ENCODE measurements around the gene BIRC7. TPM values are rescaled to one million over a fixed set of nuclear protein-coding genes. Genes with fewer than 3 reads are reported as not detected.

BIRC7 gene
- total RNA-seq, 1 experiment from 2014 or later: 0.96 TPM

GRCh38 chr20:63202021-63202420, 33.7 kb upstream of the BIRC7 start:
- no peak for DNase-seq (ENCODE audit: low read depth, low spot score)
- Histone ChIP-seq H2AFZ (ENCODE audit: low read depth, low read length, poor library complexity, severe bottlenecking) (no peak overlapping the region), H3K27ac (ENCODE audit: low read depth, low read length) (no peak overlapping the region), H3K9ac (ENCODE audit: low read length) (no peak overlapping the region), H3K4me2 (ENCODE audit: low read length) (no peak overlapping the region), H3K36me3 (ENCODE audit: control insufficient read depth in 1 of 2, insufficient read depth in 2 of 2, low read length in 2 of 2) (peaks cover 36 to 47% of the 10 kb centered on the region in 2 experiments; a peak in 3 of 4 replicates), H3K4me1 (ENCODE audit: control insufficient read depth in 1 of 2, insufficient read depth in 2 of 2, low read length in 2 of 2) (no peaks in the 10 kb centered on the region), H3K9me3 (ENCODE audit: control insufficient read depth in 1 of 2, insufficient read depth in 1 of 2, low read depth in 1 of 2, low read length in 2 of 2) (no peaks in the 10 kb centered on the region), H3K9me2 (ENCODE audit: insufficient read depth) (no peaks in the 10 kb centered on the region), H4K20me1 (ENCODE audit: insufficient read depth) (peaks cover 15% of the 10 kb centered on the region; the same call in 1 of the 2 replicates), H3K4me3 (replicated peaks in 1 of 2; ENCODE audit: low read depth in 1 of 2, low read length in 2 of 2) (no peak overlapping the region), H3K79me2 (ENCODE audit: insufficient read depth, low read length) (peaks cover 100% of the 10 kb centered on the region), H3K27me3 (ENCODE audit: insufficient read depth, low read length) (no peaks in the 10 kb centered on the region)
- ATAC-seq: no peak
- POLR2A ChIA-PET: no interaction called here
- TF ChIP-seq SIN3A (IDR thresholded peaks at IDR 0.05; ENCODE audit: low read depth) (no peak), TCF7L2 (IDR thresholded peaks at IDR 0.05; ENCODE audit: borderline replicate concordance, extremely low read depth, insufficient read depth, insufficient read length) (no peak), YY1 (IDR thresholded peaks at IDR 0.05; ENCODE audit: extremely low read depth, insufficient replicate concordance, low read depth, low read length) (no peak), SP1 (IDR thresholded peaks at IDR 0.05; ENCODE audit: low read depth) (no peak), ELF1 (IDR thresholded peaks at IDR 0.05; ENCODE audit: borderline replicate concordance, low read depth) (no peak), POLR2AphosphoS5 (IDR thresholded peaks at IDR 0.05; ENCODE audit: low read depth, low read length) (no peak), ATF3 (IDR thresholded peaks at IDR 0.05) (no peak), SRF (IDR thresholded peaks at IDR 0.05; ENCODE audit: low read depth) (no peak), POLR2A (IDR thresholded peaks at IDR 0.05; ENCODE audit: borderline replicate concordance, extremely low read depth, insufficient read depth, insufficient read length) (no peak), CBX3 (IDR thresholded peaks at IDR 0.05; ENCODE audit: low read depth) (no peak), CEBPB (IDR thresholded peaks at IDR 0.05; ENCODE audit: low read depth) (no peak), EZH2phosphoT487 (IDR thresholded peaks at IDR 0.05; ENCODE audit: borderline replicate concordance) (no peak), MAX (IDR thresholded peaks at IDR 0.05) (no peak), ZNF274 (IDR thresholded peaks at IDR 0.05; ENCODE audit: low read depth, low read length) (no peak), EZH2 (IDR thresholded peaks at IDR 0.05) (no peak), RAD21 (IDR thresholded peaks at IDR 0.05; ENCODE audit: low read depth) (no peak), FOSL1 (IDR thresholded peaks at IDR 0.05; ENCODE audit: low read depth) (no peak), JUND (IDR thresholded peaks at IDR 0.05) (no peak), CTCF (IDR thresholded peaks at IDR 0.05 in 2 of 3, conservative IDR thresholded peaks at IDR 0.05 in 1 of 3; ENCODE audit: borderline replicate concordance in 1 of 3, insufficient read depth in 1 of 3, low read depth in 2 of 3, low read length in 2 of 3) (no peak)
- TF ChIP-seq, protein P1, sequence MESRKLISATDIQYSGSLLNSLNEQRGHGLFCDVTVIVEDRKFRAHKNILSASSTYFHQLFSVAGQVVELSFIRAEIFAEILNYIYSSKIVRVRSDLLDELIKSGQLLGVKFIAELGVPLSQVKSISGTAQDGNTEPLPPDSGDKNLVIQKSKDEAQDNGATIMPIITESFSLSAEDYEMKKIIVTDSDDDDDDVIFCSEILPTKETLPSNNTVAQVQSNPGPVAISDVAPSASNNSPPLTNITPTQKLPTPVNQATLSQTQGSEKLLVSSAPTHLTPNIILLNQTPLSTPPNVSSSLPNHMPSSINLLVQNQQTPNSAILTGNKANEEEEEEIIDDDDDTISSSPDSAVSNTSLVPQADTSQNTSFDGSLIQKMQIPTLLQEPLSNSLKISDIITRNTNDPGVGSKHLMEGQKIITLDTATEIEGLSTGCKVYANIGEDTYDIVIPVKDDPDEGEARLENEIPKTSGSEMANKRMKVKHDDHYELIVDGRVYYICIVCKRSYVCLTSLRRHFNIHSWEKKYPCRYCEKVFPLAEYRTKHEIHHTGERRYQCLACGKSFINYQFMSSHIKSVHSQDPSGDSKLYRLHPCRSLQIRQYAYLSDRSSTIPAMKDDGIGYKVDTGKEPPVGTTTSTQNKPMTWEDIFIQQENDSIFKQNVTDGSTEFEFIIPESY (IDR thresholded peaks at IDR 0.05; ENCODE audit: extremely low read depth, insufficient replicate concordance, low read length): no peak
- RAD21 ChIA-PET (ENCODE audit: low non-redundant PET in 1 of 2, low total read pairs in 2 of 2, uncharacterized antibody in 2 of 2, unreplicated experiment in 2 of 2): no interaction called here
- CTCF ChIA-PET: no interaction called here
- BruUV-seq (replicated peaks): no TSS peak
- intact Hi-C loops (cut with micrococcal nuclease): no loop called here
